GM19395 (cell line): ENCODE data around the gene CAP1.
"Not testable (repeated sequence)": the region's sequence is repeated elsewhere in the genome, so short reads cannot be mapped to it uniquely, and the experiment has no call there.

Experiments used
- ATAC-seq: cut with Tn5 transposase; IDR thresholded peaks from one replicate; pipeline ENCODE4 v1.9.1; 2021; ENCODE audit warnings: mild to moderate bottlenecking, moderate library complexity; ENCODE audit not compliant: unreplicated experiment

CAP1 gene, protein sequence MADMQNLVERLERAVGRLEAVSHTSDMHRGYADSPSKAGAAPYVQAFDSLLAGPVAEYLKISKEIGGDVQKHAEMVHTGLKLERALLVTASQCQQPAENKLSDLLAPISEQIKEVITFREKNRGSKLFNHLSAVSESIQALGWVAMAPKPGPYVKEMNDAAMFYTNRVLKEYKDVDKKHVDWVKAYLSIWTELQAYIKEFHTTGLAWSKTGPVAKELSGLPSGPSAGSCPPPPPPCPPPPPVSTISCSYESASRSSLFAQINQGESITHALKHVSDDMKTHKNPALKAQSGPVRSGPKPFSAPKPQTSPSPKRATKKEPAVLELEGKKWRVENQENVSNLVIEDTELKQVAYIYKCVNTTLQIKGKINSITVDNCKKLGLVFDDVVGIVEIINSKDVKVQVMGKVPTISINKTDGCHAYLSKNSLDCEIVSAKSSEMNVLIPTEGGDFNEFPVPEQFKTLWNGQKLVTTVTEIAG

GRCh38 chr1:40040511-40041465 lies at the start of gene CAP1:
CAP1 (plus strand) TSS chr1:40040729; CDS start chr1:40059347, 18,618 bp downstream.
- peak; percentile 77 for ATAC-seq

DNA sequence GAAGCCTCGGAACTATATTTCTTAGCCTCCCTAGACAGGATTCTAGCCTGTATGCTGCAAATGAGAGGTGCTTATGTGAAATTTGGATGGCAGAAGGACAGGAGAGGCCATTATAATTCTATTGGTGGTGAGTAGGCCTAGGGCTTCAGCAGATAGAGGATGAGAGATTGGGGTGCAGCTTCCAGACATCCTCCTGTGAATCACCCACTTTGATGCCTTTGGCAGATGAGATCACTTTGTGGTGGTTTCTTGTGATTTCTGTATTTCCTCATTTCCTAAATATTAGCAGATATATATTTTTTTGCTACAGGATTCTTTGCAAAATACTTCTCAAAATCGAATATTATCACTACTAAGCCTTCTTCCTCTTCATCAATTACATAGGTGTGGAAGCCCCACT lies 48.3 kb upstream of the CAP1 start:
- ATAC-seq = no peak

- no peak for ATAC-seq
Measured at GRCh38 chr1:39992888-39993287, 47.6 kb upstream of the CAP1 start.

- ATAC-seq = no peak
Measured at GRCh38 chr1:39995973-39996393, 44.5 kb upstream of the CAP1 start.

GRCh38 chr1:39996396-39997004 lies 44.0 kb upstream of the CAP1 start:
- no peak for ATAC-seq

DNA sequence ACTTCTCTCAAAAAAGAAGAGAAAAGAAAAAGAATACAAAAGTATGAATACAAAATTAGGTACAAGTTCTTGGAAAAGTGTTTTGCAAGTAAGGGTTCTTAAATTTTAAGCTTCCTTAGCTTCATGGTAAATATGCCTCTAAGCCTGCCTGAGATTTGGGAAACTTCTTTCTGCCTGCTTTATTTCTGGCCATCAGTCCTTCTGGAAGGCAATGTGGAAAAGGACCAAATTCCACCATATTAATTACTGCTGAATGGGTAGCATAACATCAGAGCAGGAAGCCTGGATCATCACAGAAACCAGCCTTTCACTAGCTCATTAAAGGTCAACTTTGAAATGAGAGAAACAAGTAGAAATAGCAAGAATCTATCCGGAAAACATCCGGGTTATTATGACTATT lies 39.1 kb upstream of the CAP1 start:
- no peak for ATAC-seq

- ATAC-seq = no peak
Measured at GRCh38 chr1:40003156-40004093, 37.1 kb upstream of the CAP1 start.

DNA sequence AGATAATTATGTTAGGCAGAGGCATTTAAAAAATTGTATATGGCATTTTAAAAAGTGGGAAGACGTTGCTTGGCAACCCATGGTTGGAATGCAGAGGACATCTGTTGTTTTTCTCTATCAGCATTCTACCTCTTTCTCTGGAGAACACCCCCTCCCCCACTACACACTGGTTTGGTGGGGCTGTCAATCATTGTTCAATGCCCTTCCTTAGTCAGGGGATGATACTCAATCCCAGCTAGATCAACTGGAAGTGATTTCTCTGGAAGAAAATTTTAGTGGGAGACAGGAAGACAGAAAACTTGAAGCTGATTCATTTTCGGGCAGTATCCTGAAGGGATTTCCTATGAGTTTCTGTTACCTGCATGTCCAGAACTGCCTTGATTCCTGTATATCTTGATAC lies 35.7 kb upstream of the CAP1 start:
- ATAC-seq = no peak

DNA sequence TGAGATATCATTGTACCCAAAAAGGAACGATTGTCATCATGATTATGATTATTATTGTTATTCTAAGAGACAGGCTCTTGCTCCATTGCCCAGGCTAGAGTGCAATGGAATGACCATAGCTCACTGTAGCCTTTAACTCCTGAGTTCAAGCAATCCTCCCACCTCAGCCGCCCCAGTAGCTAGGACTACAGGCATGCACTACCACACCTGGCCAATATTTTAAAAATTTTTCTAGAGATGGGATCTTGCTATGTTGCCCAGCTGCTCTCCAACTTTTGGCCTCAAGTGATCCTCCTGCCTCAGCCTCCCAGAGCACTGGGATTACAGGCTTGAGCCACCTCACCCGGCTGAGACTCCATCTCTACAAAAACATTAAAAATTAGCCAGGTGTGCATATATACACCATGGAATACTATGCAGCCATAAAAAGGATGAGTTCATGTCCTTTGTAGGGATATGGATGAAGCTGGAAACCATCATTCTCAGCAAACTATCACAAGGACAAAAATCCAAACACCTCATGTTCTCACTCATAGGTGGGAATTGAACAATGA lies 33.0 kb upstream of the CAP1 start:
- ATAC-seq = not testable (repeated sequence)

GRCh38 chr1:40011198-40011597 lies 29.3 kb upstream of the CAP1 start:
- no peak for ATAC-seq

DNA sequence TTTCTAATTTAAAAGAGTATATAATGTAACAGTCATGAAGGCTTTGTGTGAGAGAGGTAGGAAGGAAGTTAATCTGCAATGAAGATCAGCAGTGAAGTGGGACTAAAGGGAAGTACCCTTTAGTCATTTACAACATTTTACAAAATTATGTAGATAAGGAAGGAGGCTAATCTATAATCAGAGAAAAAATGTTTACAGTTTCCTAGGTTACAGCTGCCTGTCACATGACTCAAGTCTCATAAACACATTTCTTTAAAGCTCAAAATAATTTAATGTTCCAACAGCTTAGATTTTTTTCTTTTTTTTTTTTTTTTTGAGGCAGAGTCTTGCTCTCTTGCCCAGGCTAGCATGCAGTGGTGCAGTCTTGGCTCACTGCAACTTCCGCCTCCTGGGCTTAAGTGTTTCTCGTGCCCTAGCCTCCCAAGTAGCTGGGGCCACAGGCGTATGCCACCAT lies 26.2 kb upstream of the CAP1 start:
- no peak for ATAC-seq

DNA sequence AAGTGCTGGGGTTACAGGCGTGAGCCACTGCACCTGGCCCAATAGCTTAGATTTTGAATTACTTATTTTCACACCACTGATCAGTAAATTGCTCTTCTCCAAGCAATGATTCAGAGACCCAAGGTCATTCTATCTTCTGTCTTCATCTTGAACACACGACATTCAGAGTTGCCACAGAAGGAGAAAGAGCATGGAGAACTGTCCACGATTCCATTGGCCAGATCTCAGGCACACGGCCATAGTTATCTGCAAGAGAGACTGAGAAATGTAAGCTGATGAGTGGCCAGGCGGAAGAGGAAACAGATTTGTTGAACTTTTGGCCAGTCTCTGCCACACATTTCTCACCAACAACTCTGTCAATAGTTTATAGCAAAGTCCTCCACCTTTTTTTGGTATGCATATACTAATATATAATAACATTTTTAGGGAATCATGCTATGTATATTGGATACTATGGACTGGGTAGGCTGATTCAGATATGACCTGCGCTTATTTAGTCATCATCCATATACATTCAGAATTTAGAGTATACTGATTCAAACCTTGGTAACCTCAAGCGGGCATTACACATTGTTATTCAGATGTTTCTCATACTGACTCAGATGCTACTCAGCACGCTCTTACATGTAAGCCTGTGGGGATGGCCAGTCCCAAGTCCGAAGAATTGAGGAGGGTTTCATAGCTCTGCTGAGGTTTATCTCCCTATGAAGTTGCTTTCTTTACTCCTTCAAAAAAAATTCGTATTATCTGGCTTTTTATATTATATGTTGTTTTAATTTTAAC lies 25.5 kb upstream of the CAP1 start:
- no peak for ATAC-seq

DNA sequence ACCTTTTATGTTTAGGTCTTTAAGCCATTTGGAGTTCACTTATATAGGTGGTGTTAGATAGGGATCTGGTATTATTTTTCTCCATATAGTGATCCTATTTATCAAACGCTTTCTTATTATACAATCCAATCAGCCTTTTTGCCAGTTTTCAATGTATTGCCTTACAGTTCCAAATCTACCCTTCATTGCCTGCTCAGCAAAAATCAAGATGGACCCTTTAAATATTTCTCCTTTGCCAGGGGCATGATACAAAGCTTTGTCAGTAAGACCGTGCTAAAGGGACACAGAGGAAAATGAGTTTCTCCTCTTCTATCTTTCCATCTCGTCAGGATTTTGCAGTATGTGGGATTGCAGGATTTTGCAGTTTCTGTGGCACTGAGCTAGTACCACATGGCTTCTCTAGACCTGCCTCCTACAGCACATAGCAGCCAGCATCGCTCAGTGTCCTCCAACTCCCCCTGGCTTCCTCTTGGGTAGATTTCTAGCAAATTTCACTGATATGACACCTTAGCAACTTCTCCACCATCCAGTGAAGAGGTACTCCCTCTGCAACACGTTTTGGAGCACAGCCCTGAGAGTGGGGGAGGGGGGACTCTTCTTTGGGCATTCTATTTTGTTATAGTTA lies 22.5 kb upstream of the CAP1 start:
- no peak for ATAC-seq

DNA sequence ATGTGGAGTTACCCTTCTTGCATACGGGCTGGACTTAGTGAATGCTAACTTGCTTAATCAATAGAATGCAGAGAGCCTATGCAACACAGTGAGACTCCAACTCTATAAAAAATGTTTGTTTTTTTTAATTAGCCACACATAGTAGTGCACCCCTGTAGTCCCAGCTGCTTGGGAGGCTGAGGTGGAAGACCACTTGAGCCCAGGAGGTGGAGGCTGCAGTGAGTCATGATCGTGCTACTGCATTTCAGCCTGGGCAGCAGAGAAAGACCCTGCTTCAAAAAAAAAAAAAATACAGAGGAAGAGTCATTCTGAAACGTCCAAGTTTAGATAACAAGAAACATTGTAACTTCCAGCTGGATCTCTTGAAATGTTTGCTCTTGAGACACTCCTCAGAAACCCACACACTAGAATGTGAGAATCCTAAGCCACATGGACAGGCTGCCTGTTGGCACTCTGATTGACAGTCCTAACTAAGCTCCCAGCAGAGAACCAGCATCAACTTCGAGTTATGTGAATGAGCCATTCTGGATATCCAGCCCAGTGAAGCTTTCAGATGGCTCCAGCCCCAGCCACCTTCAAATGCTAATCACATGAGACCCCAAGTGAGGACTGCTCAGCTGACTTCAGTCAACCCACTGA lies 20.0 kb upstream of the CAP1 start:
- no peak for ATAC-seq

- no peak for ATAC-seq
Measured at GRCh38 chr1:40023379-40023944, 17.1 kb upstream of the CAP1 start.

DNA sequence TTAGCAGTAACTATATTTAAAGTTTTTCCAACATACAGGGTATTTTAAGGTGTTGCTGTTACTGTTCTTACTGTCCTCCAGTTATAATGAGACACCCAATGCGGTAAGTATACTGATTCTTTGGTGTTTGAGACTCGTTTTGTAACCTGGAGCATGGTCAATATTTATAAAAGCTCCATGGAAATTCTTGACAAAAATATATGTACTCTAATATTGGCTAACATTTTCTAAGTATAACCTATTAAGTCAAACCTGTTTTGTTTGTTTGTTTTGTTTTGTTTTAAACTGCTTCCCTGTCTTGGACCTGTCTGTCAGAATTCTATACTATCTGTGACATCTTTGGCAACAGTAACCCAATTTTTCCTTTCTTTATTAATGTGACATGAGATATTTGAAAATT lies 15.9 kb upstream of the CAP1 start:
- ATAC-seq = no peak

DNA sequence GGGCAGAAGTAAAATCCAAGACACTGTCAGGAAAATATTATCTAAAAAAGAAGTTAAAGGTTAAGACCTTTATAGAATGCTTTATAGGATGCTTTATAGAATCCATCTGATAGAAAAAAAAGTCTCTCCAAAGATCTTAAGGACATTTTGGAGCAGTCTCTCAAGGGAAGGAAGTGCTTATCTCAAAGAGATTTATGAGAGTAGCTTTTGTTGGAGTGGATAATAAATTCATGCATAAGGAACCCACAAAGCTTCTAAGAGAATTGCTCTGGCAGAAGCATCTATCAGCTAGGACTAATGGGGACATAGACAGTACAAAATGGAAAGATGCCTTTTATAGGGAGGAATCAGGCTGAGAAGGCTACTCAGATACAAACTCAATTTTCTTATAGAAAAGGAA lies 12.9 kb upstream of the CAP1 start:
- ATAC-seq = no peak

DNA sequence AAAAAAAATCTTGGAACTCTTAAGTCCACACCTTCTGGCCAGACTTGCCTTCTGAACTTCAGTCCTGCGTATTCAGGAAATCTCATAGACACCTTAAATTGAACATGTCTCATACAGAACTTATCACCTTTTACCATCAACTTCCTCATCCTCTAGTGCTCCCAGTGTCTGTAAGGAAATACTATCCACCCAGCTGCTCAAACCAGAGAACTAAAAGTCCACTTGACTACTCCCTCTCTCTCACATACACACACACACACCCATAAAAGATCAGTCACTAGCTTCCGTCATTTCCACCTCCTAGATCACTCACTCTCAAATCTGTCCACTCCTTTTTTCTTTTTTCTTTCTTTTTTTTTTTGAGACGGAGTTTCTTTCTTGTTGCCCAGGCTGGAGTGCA lies 10.9 kb upstream of the CAP1 start:
- no peak for ATAC-seq
